ENCODE data around the gene PGBD1. TPM values are rescaled to one million over a fixed set of nuclear protein-coding genes. Genes with fewer than 3 reads are reported as not detected.

PGBD1 gene
- total and polyA plus RNA-seq, 4 donors: 0.74 to 3.7 (median 0.97) TPM

DNA sequence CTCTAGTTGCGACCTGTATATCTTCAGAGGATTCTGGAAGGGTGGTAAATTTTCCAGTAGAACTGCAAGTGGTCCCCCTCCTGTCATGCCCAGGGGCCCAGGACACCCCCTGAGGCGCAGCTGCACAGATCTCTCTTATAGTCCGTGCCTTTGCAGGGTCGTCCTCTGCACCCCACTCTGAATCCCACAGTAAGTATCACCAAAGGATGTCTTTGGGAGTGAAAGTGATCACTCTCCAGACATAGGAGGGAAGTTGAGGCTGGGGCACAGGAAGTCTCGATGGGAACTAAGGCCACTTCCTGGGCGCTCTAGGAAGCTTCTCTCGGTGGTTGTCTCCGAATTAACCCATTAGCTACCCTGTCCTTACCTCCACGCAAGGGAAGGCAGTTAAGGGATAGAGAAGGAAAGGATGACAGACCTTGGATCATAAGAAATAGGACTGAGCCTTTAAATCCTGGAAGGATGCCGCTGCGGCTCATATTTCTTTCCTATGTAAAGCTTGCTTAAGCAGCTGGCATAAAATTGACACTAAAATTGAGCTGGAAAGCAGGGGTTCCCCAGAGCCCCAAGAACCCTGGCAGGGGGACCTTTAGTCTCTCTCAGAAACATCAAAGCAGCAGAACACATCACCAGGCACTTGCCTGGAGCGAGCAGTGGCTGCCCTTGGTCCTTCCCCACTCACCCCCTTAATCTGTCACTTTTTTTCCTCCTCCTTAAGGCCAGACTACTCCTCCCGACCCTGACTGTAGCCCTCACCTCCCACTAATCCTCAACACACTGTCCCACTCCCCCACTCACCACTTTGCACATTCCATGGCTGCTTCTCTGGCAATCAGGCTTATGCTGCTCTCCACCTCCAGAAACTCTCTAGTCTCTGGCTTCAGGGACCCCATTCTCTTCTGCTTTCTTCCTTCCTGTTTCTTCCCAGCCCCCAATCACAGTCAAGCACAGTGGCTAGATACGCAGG, 29.1 kb upstream of the PGBD1 start, which contains the start of gene ZKSCAN4:
ZKSCAN4 (minus strand) TSS at position 261 of the 967 bp plus-strand sequence. CDS start 289 bp downstream, outside the sequence.
- Histone ChIP-seq H3K9me3 (ENCODE audit: control insufficient read depth in 4 of 4, low read length in 3 of 4) (no peaks in the 10 kb centered on the region), H3K36me3 (ENCODE audit: control insufficient read depth in 4 of 4, insufficient read depth in 3 of 4, low read depth in 1 of 4, low read length in 3 of 4) (peaks cover 0 to 15% (median 7%) of the 10 kb centered on the region in 4 donors), H3K9ac (ENCODE audit: low read depth in 1 of 2, low read length in 2 of 2) (peak within 1 kb of the TSS; percentile 48 to 64), H3K27me3 (ENCODE audit: control insufficient read depth in 4 of 4, insufficient read depth in 4 of 4, low read length in 3 of 4) (no peaks in the 10 kb centered on the region), H3K4me1 (ENCODE audit: control insufficient read depth in 4 of 4, insufficient read depth in 4 of 4, low read length in 3 of 4) (peaks cover 0 to 23% (median 14%) of the 10 kb centered on the region in 4 donors), H3K27ac (ENCODE audit: low read depth in 1 of 2, low read length in 2 of 2) (no peak within 1 kb of the TSS), H3K4me3 (ENCODE audit: low read depth in 1 of 3, low read length in 3 of 3) (peak within 1 kb of the TSS; percentile 68 to 84 (median 75))
- 10% methylated on average over 14 of the region's 14 CpGs for WGBS
- peak; percentile 65 to 68 for TF ChIP-seq EGR1 (IDR thresholded peaks at IDR 0.05; ENCODE audit: low read depth in 2 of 2)
- no peak for TF ChIP-seq FOXA1 (IDR thresholded peaks at IDR 0.05)
- TF ChIP-seq, protein P1, sequence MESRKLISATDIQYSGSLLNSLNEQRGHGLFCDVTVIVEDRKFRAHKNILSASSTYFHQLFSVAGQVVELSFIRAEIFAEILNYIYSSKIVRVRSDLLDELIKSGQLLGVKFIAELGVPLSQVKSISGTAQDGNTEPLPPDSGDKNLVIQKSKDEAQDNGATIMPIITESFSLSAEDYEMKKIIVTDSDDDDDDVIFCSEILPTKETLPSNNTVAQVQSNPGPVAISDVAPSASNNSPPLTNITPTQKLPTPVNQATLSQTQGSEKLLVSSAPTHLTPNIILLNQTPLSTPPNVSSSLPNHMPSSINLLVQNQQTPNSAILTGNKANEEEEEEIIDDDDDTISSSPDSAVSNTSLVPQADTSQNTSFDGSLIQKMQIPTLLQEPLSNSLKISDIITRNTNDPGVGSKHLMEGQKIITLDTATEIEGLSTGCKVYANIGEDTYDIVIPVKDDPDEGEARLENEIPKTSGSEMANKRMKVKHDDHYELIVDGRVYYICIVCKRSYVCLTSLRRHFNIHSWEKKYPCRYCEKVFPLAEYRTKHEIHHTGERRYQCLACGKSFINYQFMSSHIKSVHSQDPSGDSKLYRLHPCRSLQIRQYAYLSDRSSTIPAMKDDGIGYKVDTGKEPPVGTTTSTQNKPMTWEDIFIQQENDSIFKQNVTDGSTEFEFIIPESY (IDR thresholded peaks at IDR 0.05): peak; percentile 52
- peak; percentile 99 for TF ChIP-seq GABPA (IDR thresholded peaks at IDR 0.05 in 1 of 2, conservative IDR thresholded peaks at IDR 0.05 in 1 of 2)
- TF ChIP-seq RXRA (IDR thresholded peaks at IDR 0.05): peak; percentile 21 to 45
- TF ChIP-seq, protein P2, sequence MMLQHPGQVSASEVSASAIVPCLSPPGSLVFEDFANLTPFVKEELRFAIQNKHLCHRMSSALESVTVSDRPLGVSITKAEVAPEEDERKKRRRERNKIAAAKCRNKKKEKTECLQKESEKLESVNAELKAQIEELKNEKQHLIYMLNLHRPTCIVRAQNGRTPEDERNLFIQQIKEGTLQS (IDR thresholded peaks at IDR 0.05): peak; percentile 24
- peak; percentile 66 for TF ChIP-seq YY1 (IDR thresholded peaks at IDR 0.05)
- no peak for TF ChIP-seq HNF4G (IDR thresholded peaks at IDR 0.05)
- TF ChIP-seq SP1 (IDR thresholded peaks at IDR 0.05): peak; percentile 37
- peak in 1 of 2 donors; percentile 59 for TF ChIP-seq JUND (IDR thresholded peaks at IDR 0.05)
- TF ChIP-seq TAF1 (conservative IDR thresholded peaks at IDR 0.05): no peak
- TF ChIP-seq NR2F2 (IDR thresholded peaks at IDR 0.05): no peak
- TF ChIP-seq, protein P3, sequence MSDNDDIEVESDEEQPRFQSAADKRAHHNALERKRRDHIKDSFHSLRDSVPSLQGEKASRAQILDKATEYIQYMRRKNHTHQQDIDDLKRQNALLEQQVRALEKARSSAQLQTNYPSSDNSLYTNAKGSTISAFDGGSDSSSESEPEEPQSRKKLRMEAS (IDR thresholded peaks at IDR 0.05): peak; percentile 87
- peak; percentile 62 to 71 for TF ChIP-seq RAD21 (IDR thresholded peaks at IDR 0.05)
- TF ChIP-seq HNF4A (conservative IDR thresholded peaks at IDR 0.05): peak; percentile 33 to 40
- peak; percentile 83 for DNase-seq (ENCODE audit: low spot score)

DNA sequence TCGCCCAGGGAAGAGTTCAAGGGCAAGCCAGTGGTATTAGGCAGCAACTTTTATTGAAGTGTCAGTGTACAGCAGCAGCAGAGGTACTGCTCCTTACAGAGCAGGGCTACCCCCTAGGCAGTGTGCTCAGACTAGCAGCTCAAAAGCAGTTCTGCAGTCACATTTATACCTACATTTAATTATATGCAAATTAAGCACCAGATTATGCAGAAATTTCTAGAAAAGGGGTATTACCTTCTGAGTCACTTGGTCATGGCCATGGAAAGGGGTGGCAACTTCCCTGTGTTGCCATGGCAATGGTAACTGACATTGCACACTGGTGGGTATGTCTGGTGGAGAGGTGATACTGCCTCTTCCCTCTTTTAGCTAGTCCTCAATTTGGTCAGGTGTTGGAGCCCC, 27.3 kb upstream of the PGBD1 start:
- no peak overlapping the region for H3K9ac ChIP-seq (ENCODE audit: low read depth in 1 of 2, low read length in 2 of 2)
- no peak overlapping the region for H3K27ac ChIP-seq (ENCODE audit: low read depth in 1 of 2, low read length in 2 of 2)
- WGBS: 87% methylated on average over 1 of the region's 1 CpG

More for the DNA sequence above, 27.3 kb upstream of the PGBD1 start:
- no peak for DNase-seq (ENCODE audit: low spot score)
- H3K27me3 ChIP-seq (ENCODE audit: control insufficient read depth in 4 of 4, insufficient read depth in 4 of 4, low read length in 3 of 4): no peaks in the 10 kb centered on the region
- H3K4me1 ChIP-seq (ENCODE audit: control insufficient read depth in 4 of 4, insufficient read depth in 4 of 4, low read length in 3 of 4): peaks cover 0 to 23% (median 14%) of the 10 kb centered on the region in 4 donors
- TF ChIP-seq SP1 (IDR thresholded peaks at IDR 0.05): no peak
- TF ChIP-seq, protein P1 (IDR thresholded peaks at IDR 0.05): no peak
- no peak for TF ChIP-seq FOXA2 (IDR thresholded peaks at IDR 0.05)
- TF ChIP-seq, protein P4, sequence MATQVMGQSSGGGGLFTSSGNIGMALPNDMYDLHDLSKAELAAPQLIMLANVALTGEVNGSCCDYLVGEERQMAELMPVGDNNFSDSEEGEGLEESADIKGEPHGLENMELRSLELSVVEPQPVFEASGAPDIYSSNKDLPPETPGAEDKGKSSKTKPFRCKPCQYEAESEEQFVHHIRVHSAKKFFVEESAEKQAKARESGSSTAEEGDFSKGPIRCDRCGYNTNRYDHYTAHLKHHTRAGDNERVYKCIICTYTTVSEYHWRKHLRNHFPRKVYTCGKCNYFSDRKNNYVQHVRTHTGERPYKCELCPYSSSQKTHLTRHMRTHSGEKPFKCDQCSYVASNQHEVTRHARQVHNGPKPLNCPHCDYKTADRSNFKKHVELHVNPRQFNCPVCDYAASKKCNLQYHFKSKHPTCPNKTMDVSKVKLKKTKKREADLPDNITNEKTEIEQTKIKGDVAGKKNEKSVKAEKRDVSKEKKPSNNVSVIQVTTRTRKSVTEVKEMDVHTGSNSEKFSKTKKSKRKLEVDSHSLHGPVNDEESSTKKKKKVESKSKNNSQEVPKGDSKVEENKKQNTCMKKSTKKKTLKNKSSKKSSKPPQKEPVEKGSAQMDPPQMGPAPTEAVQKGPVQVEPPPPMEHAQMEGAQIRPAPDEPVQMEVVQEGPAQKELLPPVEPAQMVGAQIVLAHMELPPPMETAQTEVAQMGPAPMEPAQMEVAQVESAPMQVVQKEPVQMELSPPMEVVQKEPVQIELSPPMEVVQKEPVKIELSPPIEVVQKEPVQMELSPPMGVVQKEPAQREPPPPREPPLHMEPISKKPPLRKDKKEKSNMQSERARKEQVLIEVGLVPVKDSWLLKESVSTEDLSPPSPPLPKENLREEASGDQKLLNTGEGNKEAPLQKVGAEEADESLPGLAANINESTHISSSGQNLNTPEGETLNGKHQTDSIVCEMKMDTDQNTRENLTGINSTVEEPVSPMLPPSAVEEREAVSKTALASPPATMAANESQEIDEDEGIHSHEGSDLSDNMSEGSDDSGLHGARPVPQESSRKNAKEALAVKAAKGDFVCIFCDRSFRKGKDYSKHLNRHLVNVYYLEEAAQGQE (IDR thresholded peaks at IDR 0.05): no peak
- TF ChIP-seq HNF4A (conservative IDR thresholded peaks at IDR 0.05): no peak
- TF ChIP-seq FOXA1 (IDR thresholded peaks at IDR 0.05): no peak
- peaks cover 0 to under 1% (median 0%) of the 10 kb centered on the region in 4 donors for H3K9me3 ChIP-seq (ENCODE audit: control insufficient read depth in 4 of 4, low read length in 3 of 4)
- no peaks in the 10 kb centered on the region for H3K36me3 ChIP-seq (ENCODE audit: control insufficient read depth in 4 of 4, insufficient read depth in 3 of 4, low read depth in 1 of 4, low read length in 3 of 4)
- no peak overlapping the region for H3K4me3 ChIP-seq (ENCODE audit: low read depth in 1 of 3, low read length in 3 of 3)
